CD14-positive monocyte (primary cell): Measurements from ENCODE around the gene ACSL6. TPM values are rescaled to one million over a fixed set of nuclear protein-coding genes. Genes with fewer than 3 reads are reported as not detected.

Source experiments
- DNase-seq, 3 donors: peaks; one replicate each; pipeline ENCODE4 v3.0.0-alpha.2; 2011 to 2022
- H2AFZ ChIP-seq: 2 replicates; pipeline ENCODE4 v1.6.0; 2012; ENCODE audit warnings: mild to moderate bottlenecking, low read depth, low read length, inconsistent platforms; ENCODE audit not compliant: insufficient read depth, poor library complexity, severe bottlenecking
- H3K27ac ChIP-seq, 2 donors: 1 replicate in 1 of 2; 2 replicates in 1 of 2; pipeline ENCODE4 v1.5.1; 2012 to 2013; ENCODE audit warnings: low read length in 2 of 2, control low read depth in 1 of 2, inconsistent platforms in 1 of 2, low read depth in 1 of 2, mild to moderate bottlenecking in 1 of 2
- H3K27me3 ChIP-seq, 2 donors: one replicate each; pipeline versions ENCODE4 v1.6.0 to v1.6.1; 2011 to 2013; ENCODE audit warnings: low read length in 2 of 2; ENCODE audit not compliant: control insufficient read depth in 2 of 2, insufficient read depth in 2 of 2
- H3K36me3 ChIP-seq, 2 donors: replicated peaks in 1 of 2; 1 replicate in 1 of 2; 2 replicates in 1 of 2; pipeline versions ENCODE4 v1.5.1 to v1.6.1; 2012 to 2013; ENCODE audit warnings: low read length in 2 of 2, control low read depth in 1 of 2, inconsistent platforms in 1 of 2, mild to moderate bottlenecking in 1 of 2; ENCODE audit not compliant: insufficient read depth in 2 of 2, control insufficient read depth in 1 of 2
- H3K4me1 ChIP-seq, 2 donors: 1 replicate in 1 of 2; 2 replicates in 1 of 2; pipeline versions ENCODE4 v1.5.1 to v1.6.1; 2012 to 2013; ENCODE audit warnings: low read length in 2 of 2, control low read depth in 1 of 2, inconsistent platforms in 1 of 2, mild to moderate bottlenecking in 1 of 2, moderate library complexity in 1 of 2; ENCODE audit not compliant: insufficient read depth in 2 of 2, control insufficient read depth in 1 of 2
- H3K4me2 ChIP-seq: replicated peaks from 2 replicates; pipeline ENCODE3; 2012; ENCODE audit warnings: low read length, moderate library complexity, mild to moderate bottlenecking; ENCODE audit not compliant: poor library complexity, severe bottlenecking; ENCODE audit errors: extremely low read depth
- H3K4me3 ChIP-seq, 3 experiments: fragments of 200-600 bp in 1 of 3; sonication (generic) in 1 of 3; replicated peaks in 1 of 3; 1 replicate in 2 of 3; 2 replicates in 1 of 3; pipeline ENCODE4 v1.5.1; 2011 to 2013; ENCODE audit warnings: low read length in 3 of 3, mild to moderate bottlenecking in 3 of 3, control low read depth in 2 of 3, low read depth in 2 of 3, inconsistent platforms in 1 of 3, moderate library complexity in 1 of 3
- H3K79me2 ChIP-seq: 2 replicates; pipeline ENCODE4 v1.6.0; 2012; ENCODE audit warnings: mild to moderate bottlenecking, control low read depth, inconsistent platforms, low read length, moderate library complexity; ENCODE audit not compliant: insufficient read depth
- H3K9ac ChIP-seq: 2 replicates; pipeline ENCODE4 v1.6.0; 2017; ENCODE audit warnings: low read length, mild to moderate bottlenecking; ENCODE audit not compliant: insufficient read depth, poor library complexity, severe bottlenecking
- H3K9me3 ChIP-seq, 2 donors: replicated peaks in 1 of 2; 1 replicate in 1 of 2; 2 replicates in 1 of 2; pipeline versions ENCODE4 v1.5.1 to v1.6.1; 2012 to 2013; ENCODE audit warnings: low read length in 2 of 2, control low read depth in 1 of 2; ENCODE audit not compliant: control insufficient read depth in 1 of 2, insufficient read depth in 1 of 2
- H4K20me1 ChIP-seq: 2 replicates; pipeline ENCODE4 v1.6.0; 2012; ENCODE audit warnings: mild to moderate bottlenecking, low read length, control low read depth, moderate library complexity; ENCODE audit not compliant: insufficient read depth
- H3K27ac Mint-ChIP-seq, 7 donors: one replicate each; pipeline ENCODE4 v1.8.0; 2020; ENCODE audit warnings: mild to moderate bottlenecking in 7 of 7, mixed read lengths in 7 of 7, moderate library complexity in 6 of 7, inconsistent platforms in 2 of 7
- H3K27me3 Mint-ChIP-seq, 3 donors: one replicate each; pipeline ENCODE4 v1.8.0; 2021 to 2022; ENCODE audit warnings: low read depth in 3 of 3, mild to moderate bottlenecking in 3 of 3, mixed read lengths in 3 of 3, moderate library complexity in 3 of 3, inconsistent platforms in 1 of 3
- H3K36me3 Mint-ChIP-seq, 2 donors: one replicate each; pipeline ENCODE4 v1.8.0; 2020; ENCODE audit warnings: mixed read lengths in 2 of 2, inconsistent platforms in 1 of 2, mild to moderate bottlenecking in 1 of 2
- H3K4me1 Mint-ChIP-seq: one replicate; pipeline ENCODE4 v1.8.0; 2020; ENCODE audit warnings: mild to moderate bottlenecking, mixed read lengths
- H3K4me3 Mint-ChIP-seq, 2 donors: one replicate each; pipeline ENCODE4 v1.8.0; 2020; ENCODE audit warnings: mild to moderate bottlenecking in 2 of 2, mixed read lengths in 2 of 2, moderate library complexity in 1 of 2
- H3K9me3 Mint-ChIP-seq, 7 donors: one replicate each; pipeline ENCODE4 v1.8.0; 2020 to 2022; ENCODE audit warnings: mixed read lengths in 7 of 7, mild to moderate bottlenecking in 6 of 7, moderate library complexity in 6 of 7, inconsistent platforms in 2 of 7
- WGBS: methylation state at CpG from one replicate; pipeline ENCODE4 v1.1.5; 2013; ENCODE audit warnings: missing lambda C conversion rate; ENCODE audit not compliant: insufficient coverage; 5-methylcytosine and 5-hydroxymethylcytosine counted together
- intact Hi-C, 2 donors: fragments of 100-400 bp; cut with micrococcal nuclease; formaldehyde crosslinking; loops; one replicate each; pipeline versions ENCODE4 v1.15.0 to v1.15.1; 2023
- polyA plus RNA-seq, 3 donors: library from polyadenylated mRNA; depleted of rRNA in 1 of 3; unstranded in 2 of 3; stranded (reverse) in 1 of 3; fragments of 300-500 nt in 2 of 3; fragments of >200 nt in 1 of 3; fragmentation: Illumina TruSeq in 2 of 3; gene quantifications; 1 replicate in 2 of 3; 2 replicates in 1 of 3; pipeline ENCODE4 v1.2.3, GENCODE V29; 2012 to 2021
- TF ChIP-seq, protein P1 (sequence below): fragments of 200-600 bp; IDR thresholded peaks from one replicate; pipeline ENCODE4 v1.8.0; 2022; ENCODE audit warnings: antibody characterized with exemption, mild to moderate bottlenecking

ACSL6 gene
- polyA plus RNA-seq, 3 donors: 0.45 TPM; not detected in 2

DNA sequence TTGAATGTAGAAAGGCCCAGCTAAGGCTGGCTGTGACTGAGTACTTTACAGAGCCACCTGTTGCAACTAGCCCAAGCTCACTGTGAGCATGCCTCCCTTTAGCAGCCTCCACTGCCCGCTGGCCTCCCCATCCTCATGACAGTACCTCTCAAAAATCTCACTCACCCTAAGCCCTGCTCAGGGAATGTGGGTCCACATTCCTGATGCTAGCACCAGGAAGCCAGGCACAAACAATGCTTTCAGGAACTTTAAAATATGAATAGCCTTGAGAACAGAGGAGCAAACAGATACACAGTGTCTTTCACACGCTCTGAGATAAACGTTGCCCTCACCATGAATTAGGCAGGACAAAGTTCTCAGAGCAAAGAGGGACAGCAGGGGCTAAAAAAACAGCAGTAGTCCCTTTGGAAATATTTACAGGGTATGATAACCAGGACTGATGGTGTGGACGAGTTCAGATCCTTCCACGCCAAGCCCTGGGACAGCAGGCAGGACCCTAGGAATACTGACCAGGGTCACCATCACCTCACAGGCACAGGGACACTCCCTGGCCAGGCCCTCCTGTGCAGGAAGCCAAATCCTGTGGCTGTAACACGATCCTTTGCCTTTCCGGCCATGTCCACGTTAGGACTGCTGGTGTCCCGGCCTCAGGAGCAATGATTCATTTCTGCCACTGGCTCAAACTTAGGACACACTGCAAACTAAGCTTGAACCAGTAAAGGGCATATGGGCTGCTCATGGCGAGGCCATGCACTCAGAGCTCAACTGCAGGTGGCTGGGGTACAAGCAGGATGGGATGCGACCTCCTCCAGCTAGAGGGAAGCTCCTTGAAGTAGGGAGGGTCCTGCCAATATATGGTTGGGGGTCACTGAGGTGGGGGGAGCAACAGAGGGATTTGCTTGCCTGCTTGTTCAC is 9.6 kb downstream of the ACSL6 start:
- TF ChIP-seq, protein P1, sequence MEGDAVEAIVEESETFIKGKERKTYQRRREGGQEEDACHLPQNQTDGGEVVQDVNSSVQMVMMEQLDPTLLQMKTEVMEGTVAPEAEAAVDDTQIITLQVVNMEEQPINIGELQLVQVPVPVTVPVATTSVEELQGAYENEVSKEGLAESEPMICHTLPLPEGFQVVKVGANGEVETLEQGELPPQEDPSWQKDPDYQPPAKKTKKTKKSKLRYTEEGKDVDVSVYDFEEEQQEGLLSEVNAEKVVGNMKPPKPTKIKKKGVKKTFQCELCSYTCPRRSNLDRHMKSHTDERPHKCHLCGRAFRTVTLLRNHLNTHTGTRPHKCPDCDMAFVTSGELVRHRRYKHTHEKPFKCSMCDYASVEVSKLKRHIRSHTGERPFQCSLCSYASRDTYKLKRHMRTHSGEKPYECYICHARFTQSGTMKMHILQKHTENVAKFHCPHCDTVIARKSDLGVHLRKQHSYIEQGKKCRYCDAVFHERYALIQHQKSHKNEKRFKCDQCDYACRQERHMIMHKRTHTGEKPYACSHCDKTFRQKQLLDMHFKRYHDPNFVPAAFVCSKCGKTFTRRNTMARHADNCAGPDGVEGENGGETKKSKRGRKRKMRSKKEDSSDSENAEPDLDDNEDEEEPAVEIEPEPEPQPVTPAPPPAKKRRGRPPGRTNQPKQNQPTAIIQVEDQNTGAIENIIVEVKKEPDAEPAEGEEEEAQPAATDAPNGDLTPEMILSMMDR: no peak
- WGBS: 91% methylated on average over 11 of the region's 11 CpGs
- no peak overlapping the region for H3K4me2 ChIP-seq
- intact Hi-C loops: loop anchor here in 1 of 2 donors (10.0 kb wide), 2 partner anchors 187 to 577 kb away; no protein-coding TSS in a partner anchor
- no peak overlapping the region for H3K9ac ChIP-seq
- no peak overlapping the region for H3K27ac ChIP-seq
- DNase-seq: no peak
- Mint-ChIP-seq H3K36me3 (no peaks in the 10 kb centered on the region), H3K4me3 (no peak overlapping the region), H3K9me3 (no peaks in the 10 kb centered on the region), H3K27ac (no peak overlapping the region), H3K4me1 (peaks cover 8% of the 10 kb centered on the region), H3K27me3 (peaks cover 5 to 12% (median 7%) of the 10 kb centered on the region in 3 donors)
- no peaks in the 10 kb centered on the region for H3K79me2 ChIP-seq
- H3K27me3 ChIP-seq: no peaks in the 10 kb centered on the region
- no peak overlapping the region for H3K4me3 ChIP-seq
- H3K4me1 ChIP-seq: peaks cover 0 to 3% of the 10 kb centered on the region in 2 donors
- no peaks in the 10 kb centered on the region for H4K20me1 ChIP-seq
- H3K9me3 ChIP-seq: no peaks in the 10 kb centered on the region
- H3K36me3 ChIP-seq: no peaks in the 10 kb centered on the region
- H2AFZ ChIP-seq: no peak overlapping the region

DNA sequence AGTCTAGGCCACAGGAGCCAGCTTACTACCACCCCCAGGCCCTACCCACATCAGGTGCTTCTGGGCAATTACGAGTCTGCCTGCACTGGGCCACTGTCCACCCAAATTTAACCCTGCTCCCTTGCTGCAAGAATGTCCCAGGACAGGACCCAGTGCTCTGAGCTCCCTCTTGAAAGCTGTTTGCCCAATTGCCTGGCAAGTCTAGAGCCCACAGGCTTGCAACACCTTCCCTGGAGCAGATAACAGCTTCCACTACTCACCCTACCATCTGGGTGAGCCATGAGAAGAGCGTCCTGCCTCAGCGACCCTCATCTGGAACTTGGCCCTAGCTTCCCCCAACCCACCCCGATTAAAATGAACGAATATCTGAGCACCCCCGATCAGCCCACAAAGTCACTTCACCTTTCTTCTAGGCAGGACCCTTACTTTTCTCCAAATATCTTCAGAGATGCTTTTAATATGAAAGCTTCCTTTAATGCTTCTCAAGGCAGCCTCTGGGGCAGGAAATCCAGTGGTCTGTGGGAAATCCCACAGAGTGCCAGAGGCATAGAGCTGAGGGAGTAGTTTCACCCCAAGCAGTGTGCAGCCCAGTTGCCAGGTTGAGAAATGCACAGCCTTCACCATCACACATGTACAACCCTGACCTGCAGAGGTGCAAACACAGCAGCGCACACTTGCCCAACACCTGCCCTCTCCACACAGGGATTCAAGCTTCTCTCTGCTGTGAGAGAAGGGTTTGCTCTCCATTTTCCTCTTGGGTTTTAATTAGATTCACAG is 10.6 kb downstream of the ACSL6 start:
- DNase-seq: no peak
- peak overlapping the region in 1 of 7 donors; percentile 55 for H3K27ac Mint-ChIP-seq
- H3K27me3 Mint-ChIP-seq: peaks cover 5 to 9% (median 7%) of the 10 kb centered on the region in 3 donors
- WGBS: 2% methylated on average over 6 of the region's 7 CpGs
- Histone ChIP-seq H3K27ac (no peak overlapping the region), H3K27me3 (no peaks in the 10 kb centered on the region), H3K9ac (no peak overlapping the region), H3K79me2 (no peaks in the 10 kb centered on the region), H3K36me3 (no peaks in the 10 kb centered on the region), H2AFZ (peak overlapping the region; percentile 38), H3K4me3 (no peak overlapping the region), H4K20me1 (no peaks in the 10 kb centered on the region), H3K4me2 (no peak overlapping the region), H3K9me3 (no peaks in the 10 kb centered on the region), H3K4me1 (peaks cover 0 to 3% of the 10 kb centered on the region in 2 donors)
- no peaks in the 10 kb centered on the region for H3K9me3 Mint-ChIP-seq
- intact Hi-C loops: loop anchor here in 1 of 2 donors (10.0 kb wide), 2 partner anchors 186 to 576 kb away; no protein-coding TSS in a partner anchor
- H3K4me3 Mint-ChIP-seq: no peak overlapping the region
- TF ChIP-seq, protein P1: no peak
- no peaks in the 10 kb centered on the region for H3K36me3 Mint-ChIP-seq
- H3K4me1 Mint-ChIP-seq: peaks cover 8% of the 10 kb centered on the region
